HL-60/S4 treated with phorbol 12-myristate 13-acetate at 8.2 ng/mL for 4 days and 3 days (cell line): ENCODE data around the gene GCNT1.
"Not testable (repeated sequence)": the region's sequence is repeated elsewhere in the genome, so short reads cannot be mapped to it uniquely, and the experiment has no call there.

ENCODE experiments used
- in situ Hi-C: fragments of 300-500 bp; cut with MboI; formaldehyde crosslinking; loops from 2 replicates; pipeline ENCODE4 v1.15.0; 2022; ENCODE audit warnings: low sequenced_read_pairs

GCNT1 gene

DNA sequence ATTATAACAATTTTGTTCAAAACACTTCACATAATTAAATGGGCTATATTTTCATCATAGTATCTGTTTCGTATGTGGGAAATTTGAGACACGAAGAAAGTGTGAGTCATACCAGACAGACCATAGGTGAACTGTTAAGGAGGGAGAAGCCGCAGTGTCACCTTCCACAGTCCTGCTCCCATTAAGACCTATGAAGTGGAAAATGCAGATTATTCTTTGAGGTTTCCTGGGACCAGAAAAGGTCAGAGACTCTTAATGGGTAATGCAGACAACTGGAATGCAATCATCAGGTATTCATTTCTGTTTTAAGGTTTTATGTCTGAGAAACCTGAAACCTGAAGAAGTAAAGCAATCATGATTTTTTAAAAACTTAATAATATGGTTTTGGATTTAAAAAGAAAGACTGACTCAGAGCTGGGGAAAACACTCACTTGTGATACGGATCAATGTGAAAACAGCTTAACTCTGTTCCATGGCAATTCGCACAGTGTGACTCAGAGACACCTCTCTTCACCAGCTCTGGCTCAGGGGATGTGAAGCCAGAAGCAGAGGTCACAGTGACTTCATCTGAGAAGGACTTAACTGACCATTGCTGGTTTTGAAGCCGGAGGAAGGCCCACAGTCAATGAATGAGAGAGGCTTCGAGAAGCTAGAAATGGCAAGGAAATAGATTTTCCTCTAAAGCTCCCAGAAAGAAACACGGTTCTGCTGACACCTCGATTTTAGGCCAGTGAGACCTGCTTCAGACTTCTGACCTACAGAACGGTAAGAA lies 17.2 kb upstream of the GCNT1 start:
- in situ Hi-C loops, result loop anchor here (25.0 kb wide), 1 partner anchor 271 kb away; no protein-coding TSS in a partner anchor

DNA sequence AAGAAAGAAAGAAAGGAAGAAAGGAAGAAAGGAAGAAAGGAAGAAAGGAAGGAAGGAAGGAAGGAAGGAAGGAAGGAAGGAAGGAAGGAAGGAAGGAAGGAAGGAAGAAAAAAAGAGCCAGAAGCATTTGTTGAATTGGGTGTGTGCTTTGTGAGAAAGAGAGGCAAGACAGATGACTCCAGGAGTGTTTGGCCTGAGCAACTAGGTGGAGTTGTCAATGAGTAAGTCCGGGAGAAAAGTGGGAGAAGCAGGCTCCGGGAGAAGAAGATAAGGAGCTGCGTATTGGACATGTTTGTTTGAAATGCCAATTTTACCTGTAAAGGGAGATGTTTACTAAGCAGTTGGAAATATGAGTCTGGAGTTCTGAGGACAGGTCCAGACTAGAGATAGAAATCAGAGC lies 15.1 kb upstream of the GCNT1 start:
- in situ Hi-C loops, result loop anchor here (25.0 kb wide), 1 partner anchor 268 kb away; no protein-coding TSS in a partner anchor

DNA sequence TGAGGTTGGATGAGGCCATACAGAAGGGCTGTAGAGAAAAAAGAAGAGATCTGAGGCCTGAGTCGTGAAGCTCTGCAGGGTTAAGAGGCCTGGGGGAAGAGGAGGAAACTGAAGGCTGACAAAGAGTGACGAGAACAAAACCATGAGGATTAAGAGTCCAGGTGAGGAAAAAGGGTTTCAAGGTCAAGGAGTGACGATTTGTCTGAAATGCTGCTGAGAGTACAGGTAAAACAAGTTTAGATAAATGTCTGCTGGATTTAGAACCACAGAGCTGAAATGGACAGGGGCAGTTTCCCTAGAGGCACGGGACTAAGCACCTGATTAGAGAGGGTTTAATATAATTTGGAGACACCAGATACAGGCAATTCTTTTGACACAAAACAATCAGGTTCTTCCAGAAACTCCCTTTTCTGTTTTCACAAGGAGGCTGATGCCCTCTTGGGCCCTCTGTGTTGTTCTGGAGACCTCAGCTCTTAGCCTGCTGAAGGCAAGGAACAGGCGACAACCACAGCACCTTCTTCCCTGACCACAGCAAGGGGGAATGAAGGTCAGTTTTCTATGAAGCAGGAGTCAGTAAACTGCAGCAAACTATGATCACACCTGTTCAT lies 14.6 kb upstream of the GCNT1 start:
- in situ Hi-C loops, result loop anchor here (25.0 kb wide), 1 partner anchor 268 kb away; no protein-coding TSS in a partner anchor

DNA sequence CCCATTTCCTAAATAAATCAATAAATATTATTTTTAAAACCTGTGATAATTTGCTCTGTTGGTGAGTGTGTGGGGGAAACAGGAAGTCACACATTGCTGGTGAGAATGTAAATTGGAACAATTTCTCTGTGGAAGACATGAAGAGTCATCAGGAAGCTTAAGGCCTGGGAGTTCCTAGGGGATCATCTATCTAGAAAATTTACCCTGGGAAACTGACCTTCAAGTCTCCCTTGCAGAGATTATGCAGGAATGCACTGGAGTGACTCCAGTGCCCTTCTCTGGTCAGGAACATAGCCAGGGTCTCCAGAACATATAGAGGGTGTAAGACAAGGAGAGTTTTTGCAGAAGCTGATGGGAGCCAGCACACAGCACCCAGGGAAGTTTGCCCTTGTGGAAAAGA lies 13.0 kb upstream of the GCNT1 start:
- in situ Hi-C loops, result loop anchor here (25.0 kb wide), 1 partner anchor 266 kb away; no protein-coding TSS in a partner anchor

DNA sequence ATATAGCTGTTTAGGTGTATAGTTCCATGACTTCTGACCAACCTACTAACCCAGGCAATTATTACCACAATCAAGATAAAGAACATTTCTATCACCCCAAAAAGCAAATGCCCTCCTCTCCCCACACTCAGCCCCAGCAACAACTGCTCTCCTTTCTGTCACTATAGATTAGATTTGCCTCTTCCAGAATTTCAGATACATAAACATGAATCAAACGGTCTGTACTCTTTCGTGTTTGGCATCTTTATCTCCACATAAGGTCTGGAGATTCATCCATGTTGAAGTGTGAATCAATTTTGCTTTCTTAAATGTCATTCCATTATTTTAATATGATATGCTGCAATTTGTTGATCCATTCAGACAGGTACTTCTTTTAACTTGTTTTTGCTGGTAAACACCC lies 10.5 kb upstream of the GCNT1 start:
- in situ Hi-C loops, result loop anchor here (25.0 kb wide), 1 partner anchor 264 kb away; no protein-coding TSS in a partner anchor

DNA sequence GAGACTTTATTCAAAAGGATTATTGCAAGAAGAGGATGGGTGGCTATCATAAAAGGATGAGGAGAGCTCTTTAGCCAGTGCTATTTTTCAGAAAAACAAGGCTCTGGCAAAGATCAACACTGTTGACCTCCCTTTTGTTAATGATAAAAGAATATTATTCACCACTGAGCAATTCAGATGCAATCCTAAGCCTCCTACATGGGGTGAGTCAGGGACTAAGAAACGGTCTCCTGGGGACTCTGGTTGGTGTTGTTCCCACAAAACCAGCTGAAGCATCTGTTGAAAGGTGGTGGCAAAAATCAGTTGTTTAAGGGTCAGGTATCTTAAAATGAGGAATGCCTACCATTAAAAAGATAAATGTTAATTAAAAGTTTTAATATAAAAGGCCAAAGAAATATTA lies 7.7 kb upstream of the GCNT1 start:
- in situ Hi-C loops, result loop anchor here (10.0 kb wide), 1 partner anchor 204 kb away; no protein-coding TSS in a partner anchor

DNA sequence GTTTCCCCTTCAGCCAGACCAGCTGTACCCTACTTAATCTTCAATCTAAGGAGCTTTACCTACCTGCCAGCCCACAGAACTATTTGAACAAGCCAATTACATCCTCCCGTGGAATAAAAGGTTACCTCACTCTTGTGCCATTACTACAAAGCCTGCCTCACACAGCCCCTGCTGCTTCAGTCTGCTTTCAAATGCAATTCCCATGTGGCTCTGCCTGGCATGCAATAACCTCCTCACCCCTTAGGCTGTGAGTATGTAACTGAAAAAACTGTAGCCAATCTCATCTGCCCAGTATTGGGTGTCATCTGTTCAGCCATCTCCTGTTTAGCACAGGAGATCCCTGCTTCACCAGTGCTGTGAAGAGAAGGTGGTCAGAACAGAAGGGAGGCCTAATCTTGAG lies 6.1 kb upstream of the GCNT1 start:
- in situ Hi-C loops, result loop anchor here (10.0 kb wide), 1 partner anchor 202 kb away; no protein-coding TSS in a partner anchor

DNA sequence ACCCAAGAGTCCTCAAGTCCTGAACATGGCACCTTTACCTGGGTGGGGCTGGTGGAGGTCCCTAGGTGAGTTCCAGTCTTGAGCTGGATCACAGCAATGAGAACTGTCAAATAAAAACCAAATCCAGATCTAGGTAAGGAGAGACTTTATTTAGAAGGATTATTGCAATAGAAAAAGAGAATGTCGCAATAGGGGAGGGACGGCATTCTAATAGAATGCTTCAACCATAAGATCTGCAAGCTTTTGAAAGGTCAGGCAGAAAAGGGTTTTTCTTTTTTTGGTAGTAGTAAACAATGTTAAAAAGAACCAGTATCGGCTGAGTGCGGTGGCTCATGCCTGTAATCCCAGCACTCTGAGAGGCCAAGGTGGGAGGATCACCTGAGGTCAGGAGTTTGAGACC lies 5.2 kb upstream of the GCNT1 start:
- in situ Hi-C loops, result loop anchor here (10.0 kb wide), 1 partner anchor 201 kb away; no protein-coding TSS in a partner anchor

DNA sequence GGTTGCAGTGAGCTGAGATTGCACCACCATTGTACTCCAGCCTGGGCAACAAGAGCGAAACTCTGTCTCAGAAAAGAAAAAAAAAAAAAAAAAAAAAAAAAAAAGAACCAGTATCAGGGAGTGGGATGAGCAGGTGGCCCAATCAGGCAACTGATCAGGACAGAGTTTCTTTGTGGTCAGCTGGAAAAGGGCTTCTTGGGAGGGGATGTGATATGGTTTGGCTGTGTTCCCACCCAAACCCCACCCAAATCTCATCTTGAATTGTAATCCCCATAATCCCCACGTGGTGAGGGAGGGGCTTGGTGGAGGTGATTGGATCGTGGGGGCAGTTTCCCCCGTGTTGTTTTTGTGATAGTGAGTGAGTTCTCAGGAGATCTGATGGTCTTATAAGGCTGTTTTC lies 4.7 kb upstream of the GCNT1 start:
- in situ Hi-C loops, result loop anchor here (10.0 kb wide), 1 partner anchor 200 kb away; no protein-coding TSS in a partner anchor

DNA sequence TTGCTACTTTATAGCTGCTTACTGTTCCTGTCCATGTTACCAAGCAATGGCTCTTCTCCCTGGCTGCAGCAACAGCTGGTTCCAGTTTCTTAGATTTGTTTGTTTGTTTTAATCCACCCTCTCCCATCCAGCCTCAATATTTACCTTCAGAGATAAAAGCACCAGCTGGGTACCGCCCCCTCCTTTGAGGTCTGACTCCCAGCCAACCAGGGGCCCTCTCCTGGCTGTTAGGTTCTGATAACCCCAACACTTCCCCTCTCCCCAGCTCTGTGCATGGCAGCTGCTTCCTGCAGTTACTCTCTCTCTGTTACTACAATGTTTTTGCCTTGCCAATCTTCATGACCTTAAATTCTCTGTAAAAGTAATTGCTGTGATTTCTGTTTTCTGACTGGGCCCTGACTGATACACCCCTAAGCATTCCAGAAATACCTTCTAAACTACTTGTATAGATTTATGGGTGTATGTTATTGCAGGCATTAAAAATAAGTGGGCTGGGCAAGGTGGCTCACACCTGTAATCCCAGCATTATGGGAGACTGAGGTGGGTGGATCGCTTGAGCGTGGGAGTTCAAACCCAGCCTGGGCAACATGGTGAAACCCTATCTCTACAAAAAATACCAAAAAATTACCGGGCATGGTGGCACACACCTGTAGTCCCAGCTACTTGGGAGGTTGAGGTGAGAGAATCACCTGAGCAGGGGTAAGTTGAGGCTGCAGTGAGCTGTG lies 2.6 kb upstream of the GCNT1 start:
- in situ Hi-C loops, result loop anchor here (10.0 kb wide), 1 partner anchor 198 kb away; no protein-coding TSS in a partner anchor

DNA sequence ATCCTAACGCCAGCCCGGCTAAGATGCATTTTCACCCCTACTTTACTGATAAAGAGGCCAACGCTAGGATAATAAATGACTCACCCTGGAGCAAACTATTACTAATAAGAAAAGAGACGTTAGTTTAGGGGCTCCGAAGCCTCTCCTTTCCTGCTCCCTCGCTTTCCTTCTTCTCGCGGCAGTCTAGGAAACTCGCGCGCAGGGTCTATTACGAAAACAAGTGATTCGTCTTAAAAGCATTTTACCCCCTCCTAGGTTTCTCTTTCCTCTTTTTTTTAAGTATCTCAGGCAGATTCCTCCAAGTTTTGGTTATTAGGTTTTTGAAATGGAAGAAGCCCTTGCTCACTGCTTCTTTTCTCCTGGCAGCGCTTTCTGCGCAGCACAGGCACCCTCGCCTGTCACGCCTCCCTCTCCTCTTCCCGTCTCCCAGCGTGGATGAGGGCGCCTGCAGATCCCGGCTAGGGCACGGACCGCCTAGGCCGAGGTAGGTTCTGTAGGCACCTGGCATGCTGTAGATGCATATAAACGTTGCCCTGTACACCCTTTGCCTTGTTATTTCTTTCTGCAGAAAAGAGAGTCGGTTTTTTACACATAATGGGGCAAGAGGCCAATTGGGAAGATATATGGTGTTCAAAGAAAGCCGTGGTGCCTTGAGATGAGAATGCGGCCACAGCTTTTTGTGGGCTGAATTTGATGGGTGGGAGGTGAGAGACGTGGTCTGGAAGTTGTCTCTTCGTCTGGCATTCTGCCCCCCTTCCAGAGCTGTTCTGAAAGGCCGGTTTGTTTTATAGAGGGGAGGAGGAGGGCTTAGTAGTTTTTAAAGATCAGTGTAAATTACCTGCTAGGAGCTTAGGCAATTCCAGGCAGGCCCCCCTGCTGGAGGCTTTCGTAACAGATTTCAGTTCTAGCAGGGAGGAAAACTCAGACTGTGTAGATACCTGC lies 983 bp downstream of the GCNT1 start:
- in situ Hi-C loops, result loop anchor here (10.0 kb wide), 1 partner anchor 195 kb away; no protein-coding TSS in a partner anchor

DNA sequence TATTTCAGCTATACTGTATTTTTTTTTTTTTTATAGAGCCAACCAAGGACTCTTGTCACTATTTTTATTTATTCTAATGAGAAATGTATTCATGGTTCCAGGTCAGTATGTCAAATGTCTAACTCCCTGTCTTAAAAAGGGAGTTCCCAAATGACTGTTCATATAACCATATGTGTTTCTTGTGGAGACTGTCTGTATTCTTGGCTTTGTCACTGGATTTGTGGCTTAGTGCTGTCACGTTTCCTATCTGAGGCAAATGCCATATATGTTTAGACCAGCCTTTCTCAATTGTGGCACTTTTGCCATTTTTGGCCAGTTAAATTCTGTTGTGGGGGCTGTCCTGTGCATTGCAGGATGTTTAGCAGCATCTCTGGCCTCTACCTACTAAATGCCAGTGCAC lies 3.1 kb downstream of the GCNT1 start:
- in situ Hi-C loops, result no loop called here

DNA sequence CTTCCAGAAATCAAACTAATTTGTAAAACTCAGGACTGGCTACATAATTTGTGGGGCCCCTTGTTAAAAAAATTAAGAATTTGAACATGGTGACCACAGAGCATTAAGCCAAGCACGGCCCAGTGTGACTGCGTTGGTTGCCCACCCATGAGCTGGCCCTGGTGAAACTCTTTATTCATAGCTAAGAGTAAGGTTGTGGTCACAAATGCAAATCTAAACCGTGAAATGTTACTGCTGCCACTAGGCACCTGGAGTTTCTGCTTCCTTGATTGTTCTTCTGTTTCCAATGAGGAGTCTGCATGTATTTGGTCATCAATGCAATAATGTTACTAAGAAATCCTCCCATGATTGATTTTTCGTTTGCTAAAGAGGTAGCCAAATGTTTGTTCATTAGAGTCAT lies 4.2 kb downstream of the GCNT1 start:
- in situ Hi-C loops, result no loop called here

DNA sequence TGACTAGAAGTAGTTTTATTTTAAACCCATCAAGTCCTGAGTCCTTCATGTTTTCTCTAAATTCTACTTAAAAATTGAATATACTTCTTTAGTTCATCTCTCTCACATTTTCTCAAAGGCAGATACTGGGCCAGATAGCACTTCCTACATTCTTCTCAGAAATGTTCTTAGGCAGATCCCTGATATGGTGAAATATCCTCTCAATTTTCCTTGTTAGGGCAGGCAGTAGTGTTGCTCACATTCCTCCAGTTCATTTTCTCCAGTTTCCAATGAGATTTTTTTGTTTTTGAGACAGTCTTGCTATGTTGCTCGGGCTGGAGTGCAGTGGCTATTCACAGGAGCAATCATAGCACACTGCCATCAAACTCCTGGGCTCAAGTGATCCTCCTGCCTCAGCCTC lies 5.7 kb downstream of the GCNT1 start:
- in situ Hi-C loops, result no loop called here

DNA sequence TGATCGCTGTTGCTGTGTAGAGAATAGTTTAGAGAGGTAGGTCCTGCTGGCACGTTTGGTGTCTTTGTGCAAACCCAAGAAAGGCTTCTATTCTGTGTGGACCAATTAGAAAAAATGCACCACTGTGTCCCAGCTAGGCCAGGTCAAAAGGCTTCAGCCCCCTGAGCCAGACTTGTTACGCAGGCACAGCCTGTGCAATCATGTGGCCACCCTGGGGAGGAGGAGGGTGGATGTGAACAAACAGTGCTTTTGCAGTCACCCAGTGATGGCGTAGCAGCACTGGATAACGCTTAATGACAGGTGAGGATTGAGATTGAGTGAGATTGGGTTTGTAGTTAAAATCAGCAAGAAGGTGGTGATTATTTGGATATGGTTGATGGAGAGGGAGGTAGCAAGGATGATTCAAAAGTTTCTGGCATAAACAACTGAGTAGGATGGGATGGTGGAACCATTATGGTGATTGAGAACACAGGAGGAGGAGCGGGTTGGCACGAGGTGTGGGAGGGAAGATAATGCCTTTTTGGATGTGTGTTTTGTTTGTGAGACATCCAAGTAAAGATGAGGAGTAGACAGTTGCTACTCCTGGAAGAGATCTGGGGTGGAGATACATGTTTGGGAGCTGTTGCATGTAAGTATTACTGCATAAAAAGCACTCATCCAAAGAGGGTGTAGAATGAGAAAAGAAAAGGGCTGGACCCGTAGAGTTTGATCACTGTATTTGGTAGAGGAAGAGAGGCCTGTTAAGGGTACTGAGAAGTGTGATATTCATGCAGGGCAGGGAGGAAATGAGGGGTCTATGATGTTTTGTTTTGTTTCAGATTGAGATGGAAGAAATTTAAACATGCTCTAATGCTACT lies 6.7 kb downstream of the GCNT1 start:
- in situ Hi-C loops, result no loop called here

DNA sequence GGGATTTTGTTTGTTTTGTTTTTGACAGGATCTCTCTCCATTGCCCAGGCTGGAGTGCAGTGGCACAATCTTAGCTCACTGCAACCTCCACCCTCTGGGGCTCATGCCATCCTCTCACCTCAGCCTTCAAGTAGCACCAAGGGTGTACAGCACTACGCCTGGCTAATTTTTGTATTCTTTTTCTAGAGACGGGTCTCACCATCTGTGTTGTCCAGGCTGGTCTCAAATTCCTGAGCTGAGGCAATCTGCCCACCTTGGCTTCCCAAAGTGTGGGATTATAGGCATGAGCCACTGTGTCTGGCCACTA lies 7.3 kb downstream of the GCNT1 start:
- in situ Hi-C loops, result no loop called here

DNA sequence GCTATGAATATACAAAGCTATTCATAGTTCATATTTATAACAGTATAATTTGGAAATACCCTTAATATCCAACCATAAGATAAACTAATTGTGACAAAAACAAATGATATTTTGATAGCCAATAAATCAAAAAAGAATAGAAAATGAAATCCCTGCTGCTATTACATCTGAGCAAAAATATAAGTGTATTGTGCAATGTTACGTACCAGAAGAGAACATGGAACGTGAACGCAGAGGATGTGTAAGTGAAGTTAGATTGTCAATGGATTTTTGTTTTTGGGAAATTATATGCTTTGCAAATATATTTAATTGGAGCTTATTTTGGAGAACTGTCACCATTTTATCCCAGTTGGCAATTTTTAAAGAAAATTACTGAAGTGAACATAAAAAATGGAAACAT lies 15.4 kb downstream of the GCNT1 start:
- in situ Hi-C loops, result no loop called here

DNA sequence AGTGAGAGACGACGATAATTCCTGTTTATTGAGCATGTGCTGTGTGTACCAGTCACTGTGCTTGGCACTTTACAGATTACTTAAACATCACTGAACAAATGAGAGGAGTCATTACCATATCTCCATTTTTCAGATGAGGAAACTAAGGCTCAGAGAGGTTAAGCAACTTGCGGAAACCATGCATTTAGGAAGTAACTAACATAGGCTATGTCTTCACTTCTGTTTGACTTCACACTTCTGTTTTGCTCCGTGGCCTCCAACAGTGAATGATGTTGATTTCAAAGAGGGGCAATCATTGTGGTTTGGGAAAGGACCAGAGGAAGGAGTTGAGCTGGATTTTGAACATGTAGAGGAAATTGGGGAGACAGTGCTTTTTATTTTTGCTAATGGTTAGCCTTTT lies 16.7 kb downstream of the GCNT1 start:
- in situ Hi-C loops, result no loop called here

DNA sequence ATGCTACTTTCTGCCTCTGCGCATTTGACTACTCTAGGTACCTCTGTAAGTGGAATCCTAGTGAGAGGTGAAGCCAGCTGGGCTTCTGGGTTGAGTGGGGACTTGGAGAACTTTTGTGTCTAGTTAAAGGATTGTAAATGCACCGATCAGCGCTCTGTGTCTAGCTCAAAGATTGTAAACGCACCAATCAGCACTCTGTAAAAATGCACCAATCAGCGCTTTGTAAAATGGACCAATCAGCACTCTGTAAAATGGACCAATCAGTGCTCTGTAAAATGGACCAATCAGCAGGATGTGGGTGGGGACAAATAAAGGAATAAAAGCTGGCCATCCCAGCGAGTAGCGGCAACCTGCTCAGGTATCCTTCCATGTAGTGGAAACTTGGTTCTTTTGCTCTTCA lies 18.8 kb downstream of the GCNT1 start:
- in situ Hi-C loops, result not testable (repeated sequence)
